BJ (cell line): Measurements from ENCODE around the gene IFIT1. TPM values are rescaled to one million over a fixed set of nuclear protein-coding genes. Genes with fewer than 3 reads are reported as not detected.

Experiments
- CTCF ChIA-PET: fragments of 350-600 bp; formaldehyde crosslinking; extraction: SDS; loops from one replicate; lab custom pipeline; 2021; ENCODE audit warnings: antibody characterized with exemption, inconsistent platforms; lab: Yijun Ruan, JAX
- POLR2A ChIA-PET: fragments of 300-600 bp; sonication (Branson Sonifier 250); formaldehyde crosslinking; extraction: SDS; loops from one replicate; lab custom pipeline; 2021; ENCODE audit warnings: antibody characterized with exemption; lab: Charles Lee
- DNase-seq: peaks from one replicate; pipeline ENCODE4 v3.0.0-alpha.2; 2011; ENCODE audit warnings: low read depth
- H3K27me3 ChIP-seq: 2 replicates; pipeline ENCODE4 v1.6.0; 2011; ENCODE audit warnings: low read length; ENCODE audit not compliant: control insufficient read depth, insufficient read depth
- H3K36me3 ChIP-seq: 2 replicates; pipeline ENCODE4 v1.5.1; 2011; ENCODE audit warnings: low read length; ENCODE audit not compliant: control insufficient read depth, insufficient read depth
- H3K4me3 ChIP-seq: 2 replicates; pipeline ENCODE4 v1.5.1; 2011; ENCODE audit warnings: low read depth, mild to moderate bottlenecking, control low read depth, low read length
- polyA plus RNA-seq: library from polyadenylated mRNA; depleted of rRNA; stranded (reverse); fragments of >200 nt; gene quantifications from 2 replicates; pipeline ENCODE4 v1.2.3, GENCODE V29; 2011
- TF ChIP-seq, protein P1 (sequence below): IDR thresholded peaks from 2 replicates; pipeline ENCODE4 v1.5.1; 2011; ENCODE audit warnings: low read depth, mild to moderate bottlenecking, control low read depth, inconsistent platforms, low read length, moderate library complexity; ENCODE audit not compliant: insufficient read depth

The IFIT1 gene
- polyA plus RNA-seq, 1 experiment: 25.1 TPM

GRCh38 chr10:89373916-89374711 is 18.3 kb upstream of the IFIT1 start:
- no peaks in the 10 kb centered on the region for H3K27me3 ChIP-seq
- ChIA-PET POLR2A (interaction anchor here (0.7 kb wide), 2 partner anchors 18 to 399 kb away, joined by 4 to 6 read pairs; partner anchors contain the start of gene IFIT1), CTCF (interaction anchor here (1.1 to 1.2 kb wide), 2 partner anchors 53 to 103 kb away, joined by 3 to 4 read pairs; no protein-coding TSS in a partner anchor)
- H3K36me3 ChIP-seq: no peaks in the 10 kb centered on the region
- DNase-seq: peak; percentile 92
- TF ChIP-seq, protein P1, sequence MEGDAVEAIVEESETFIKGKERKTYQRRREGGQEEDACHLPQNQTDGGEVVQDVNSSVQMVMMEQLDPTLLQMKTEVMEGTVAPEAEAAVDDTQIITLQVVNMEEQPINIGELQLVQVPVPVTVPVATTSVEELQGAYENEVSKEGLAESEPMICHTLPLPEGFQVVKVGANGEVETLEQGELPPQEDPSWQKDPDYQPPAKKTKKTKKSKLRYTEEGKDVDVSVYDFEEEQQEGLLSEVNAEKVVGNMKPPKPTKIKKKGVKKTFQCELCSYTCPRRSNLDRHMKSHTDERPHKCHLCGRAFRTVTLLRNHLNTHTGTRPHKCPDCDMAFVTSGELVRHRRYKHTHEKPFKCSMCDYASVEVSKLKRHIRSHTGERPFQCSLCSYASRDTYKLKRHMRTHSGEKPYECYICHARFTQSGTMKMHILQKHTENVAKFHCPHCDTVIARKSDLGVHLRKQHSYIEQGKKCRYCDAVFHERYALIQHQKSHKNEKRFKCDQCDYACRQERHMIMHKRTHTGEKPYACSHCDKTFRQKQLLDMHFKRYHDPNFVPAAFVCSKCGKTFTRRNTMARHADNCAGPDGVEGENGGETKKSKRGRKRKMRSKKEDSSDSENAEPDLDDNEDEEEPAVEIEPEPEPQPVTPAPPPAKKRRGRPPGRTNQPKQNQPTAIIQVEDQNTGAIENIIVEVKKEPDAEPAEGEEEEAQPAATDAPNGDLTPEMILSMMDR: no peak
- no peak overlapping the region for H3K4me3 ChIP-seq

DNA sequence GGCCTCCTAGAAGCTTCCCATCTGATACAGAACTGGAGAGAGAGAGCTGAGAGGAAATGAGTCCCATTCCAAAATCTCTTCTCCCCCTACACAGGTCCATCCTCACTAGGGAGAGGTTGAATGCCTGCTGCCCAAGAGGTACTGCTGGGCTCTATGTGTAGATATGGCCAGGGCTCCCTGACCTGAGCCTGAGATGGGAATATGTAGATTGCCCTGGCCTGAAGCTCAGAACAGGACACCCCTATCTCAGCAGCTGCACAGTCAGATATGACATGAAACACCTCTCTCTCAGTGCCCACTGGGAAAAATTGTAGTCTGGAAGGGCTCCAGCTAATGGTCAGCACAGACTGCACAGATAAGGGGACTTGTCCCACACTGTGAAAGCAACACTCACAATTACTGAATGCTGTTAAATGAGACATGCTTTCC is 17.7 kb upstream of the IFIT1 start:
- no peak for DNase-seq
- H3K36me3 ChIP-seq: no peaks in the 10 kb centered on the region
- POLR2A ChIA-PET: interaction anchor here (0.7 kb wide), 1 partner anchor 398 kb away, joined by 4 read pairs; no protein-coding TSS in a partner anchor
- H3K27me3 ChIP-seq: no peaks in the 10 kb centered on the region
- TF ChIP-seq, protein P1: no peak
- H3K4me3 ChIP-seq: no peak overlapping the region
- CTCF ChIA-PET: interaction anchor here (0.6 to 1.2 kb wide), 2 partner anchors 52 to 157 kb away, joined by 3 read pairs; no protein-coding TSS in a partner anchor

GRCh38 chr10:89377705-89378637 is 14.5 kb upstream of the IFIT1 start, which contains the start of gene IFIT1B:
TSS of gene IFIT1B (plus strand) at chr10:89378056. CDS start at chr10:89378136, 80 bp downstream.
- POLR2A ChIA-PET: no interaction called here
- TF ChIP-seq, protein P1: no peak
- H3K36me3 ChIP-seq: no peaks in the 10 kb centered on the region
- no peaks in the 10 kb centered on the region for H3K27me3 ChIP-seq
- CTCF ChIA-PET: interaction anchor here (0.8 to 1.8 kb wide), 4 partner anchors 9 to 116 kb away, joined by 3 to 8 read pairs (median 3); no protein-coding TSS in a partner anchor
- H3K4me3 ChIP-seq: no peak within 1 kb of the TSS
- no peak for DNase-seq

- no peak for DNase-seq
- ChIA-PET CTCF (interaction anchor here (0.8 to 1.0 kb wide), 3 partner anchors 10 to 117 kb away, joined by 3 read pairs; no protein-coding TSS in a partner anchor), POLR2A (no interaction called here)
- TF ChIP-seq, protein P1: no peak
- Histone ChIP-seq H3K4me3 (no peak overlapping the region), H3K36me3 (no peaks in the 10 kb centered on the region), H3K27me3 (no peaks in the 10 kb centered on the region)
Measured at GRCh38 chr10:89379103-89379502, 13.3 kb upstream of the IFIT1 start.
